ENCODE results near the gene ORM1.
"Not testable (repeated sequence)": the region's sequence is repeated elsewhere in the genome, so short reads cannot be mapped to it uniquely, and the experiment has no call there.

Gene ORM1

GRCh38 chr9:114330636-114331035 is 7.7 kb downstream of the ORM1 start:
- H3K4me3 ChIP-seq (replicated peaks; ENCODE audit: low read depth, low read length): no peak overlapping the region
- no peak for DNase-seq (ENCODE audit: extremely low read depth, low read depth)
- TF ChIP-seq CTCF (IDR thresholded peaks at IDR 0.05; ENCODE audit: low read depth, low read length, missing control alignments): no peak

- not testable (repeated sequence) for H3K4me3 ChIP-seq (replicated peaks; ENCODE audit: low read depth, low read length); DNase-seq (ENCODE audit: extremely low read depth, low read depth)
These were observed 8.6 kb downstream of the ORM1 start for GRCh38 chr9:114331229-114332195.

- H3K4me3 ChIP-seq (replicated peaks; ENCODE audit: low read depth, low read length); DNase-seq (ENCODE audit: extremely low read depth, low read depth): not testable (repeated sequence)
These were observed 9.7 kb downstream of the ORM1 start for GRCh38 chr9:114332474-114333040.

- H3K4me3 ChIP-seq (replicated peaks; ENCODE audit: low read depth, low read length): not testable (repeated sequence)
These were observed 10.8 kb downstream of the ORM1 start for GRCh38 chr9:114333718-114334117.

GRCh38 chr9:114334490-114334889 is 11.6 kb downstream of the ORM1 start:
- no peak for TF ChIP-seq CTCF (IDR thresholded peaks at IDR 0.05; ENCODE audit: low read depth, low read length, missing control alignments)
- no peak overlapping the region for H3K4me3 ChIP-seq (replicated peaks; ENCODE audit: low read depth, low read length)
- DNase-seq (ENCODE audit: extremely low read depth, low read depth): no peak

More at GRCh38 chr9:114333718-114334117, 10.8 kb downstream of the ORM1 start:
- DNase-seq (ENCODE audit: extremely low read depth, low read depth): not testable (repeated sequence)

GRCh38 chr9:114335745-114336144 is 12.8 kb downstream of the ORM1 start:
- DNase-seq (ENCODE audit: extremely low read depth, low read depth): no peak
- no peak overlapping the region for H3K4me3 ChIP-seq (replicated peaks; ENCODE audit: low read depth, low read length)
- no peak for TF ChIP-seq CTCF (IDR thresholded peaks at IDR 0.05; ENCODE audit: low read depth, low read length, missing control alignments)

GRCh38 chr9:114336157-114336556 is 13.3 kb downstream of the ORM1 start:
- TF ChIP-seq CTCF (IDR thresholded peaks at IDR 0.05; ENCODE audit: low read depth, low read length, missing control alignments): no peak
- DNase-seq (ENCODE audit: extremely low read depth, low read depth): no peak
- H3K4me3 ChIP-seq (replicated peaks; ENCODE audit: low read depth, low read length): no peak overlapping the region

GRCh38 chr9:114336699-114337395 is 13.9 kb downstream of the ORM1 start:
- TF ChIP-seq CTCF (IDR thresholded peaks at IDR 0.05; ENCODE audit: low read depth, low read length, missing control alignments): no peak
- no peak overlapping the region for H3K4me3 ChIP-seq (replicated peaks; ENCODE audit: low read depth, low read length)
- DNase-seq (ENCODE audit: extremely low read depth, low read depth): no peak
